Ishikawa (cell line): ENCODE measurements around the gene BARHL1.

Experiments
- CREB1 ChIP-seq: IDR thresholded peaks from 2 replicates; pipeline ENCODE4 v1.6.1; 2012; ENCODE audit warnings: low read depth
- FOXM1 ChIP-seq: IDR thresholded peaks from 2 replicates; pipeline ENCODE4 v1.6.1; 2012; ENCODE audit warnings: low read depth, borderline replicate concordance
- RAD21 ChIP-seq: IDR thresholded peaks from 2 replicates; pipeline ENCODE4 v1.6.1; 2012; ENCODE audit warnings: low read depth
- TF ChIP-seq, protein P1 (sequence below): IDR thresholded peaks from 2 replicates; pipeline ENCODE4 v1.6.1; 2012; ENCODE audit warnings: low read depth, mild to moderate bottlenecking

DNA sequence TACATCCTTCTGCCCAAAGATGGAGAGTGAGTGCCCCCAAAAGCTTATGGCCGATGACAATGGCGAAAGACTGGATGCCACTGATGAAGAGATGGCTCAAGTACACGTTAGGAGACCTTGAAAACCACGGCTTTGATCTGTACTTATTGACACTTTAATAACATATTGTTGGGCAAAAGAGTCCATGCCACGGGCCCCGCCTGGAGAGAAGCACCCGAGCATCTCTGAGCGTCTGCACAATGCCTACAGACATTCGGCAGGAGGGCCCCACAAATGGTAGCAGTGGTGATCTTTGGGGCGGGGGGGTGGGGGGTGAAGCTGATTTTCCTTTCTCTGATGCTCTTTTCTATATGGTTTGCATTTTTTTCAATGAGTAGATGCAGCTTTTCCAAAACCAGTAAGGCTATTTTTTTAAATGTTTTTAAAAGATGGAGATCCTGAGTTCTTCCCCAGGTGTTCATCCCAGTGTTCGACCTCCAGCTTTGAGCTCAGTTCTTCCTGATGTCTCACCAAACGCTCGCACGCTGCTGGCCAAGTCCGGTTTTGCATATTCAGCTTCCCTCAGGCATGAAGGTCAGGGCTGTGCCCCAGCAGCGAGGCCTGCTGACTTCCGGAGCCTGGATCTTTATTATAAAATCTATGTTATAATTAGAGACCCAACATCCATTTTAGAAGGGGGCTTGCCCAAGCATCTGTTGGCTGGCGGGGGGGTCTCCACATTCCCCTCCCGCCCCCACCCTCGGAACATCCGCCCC lies 34.3 kb upstream of the BARHL1 start:
- TF ChIP-seq FOXM1 (no peak), CREB1 (no peak), RAD21 (no peak)
- TF ChIP-seq, protein P1, sequence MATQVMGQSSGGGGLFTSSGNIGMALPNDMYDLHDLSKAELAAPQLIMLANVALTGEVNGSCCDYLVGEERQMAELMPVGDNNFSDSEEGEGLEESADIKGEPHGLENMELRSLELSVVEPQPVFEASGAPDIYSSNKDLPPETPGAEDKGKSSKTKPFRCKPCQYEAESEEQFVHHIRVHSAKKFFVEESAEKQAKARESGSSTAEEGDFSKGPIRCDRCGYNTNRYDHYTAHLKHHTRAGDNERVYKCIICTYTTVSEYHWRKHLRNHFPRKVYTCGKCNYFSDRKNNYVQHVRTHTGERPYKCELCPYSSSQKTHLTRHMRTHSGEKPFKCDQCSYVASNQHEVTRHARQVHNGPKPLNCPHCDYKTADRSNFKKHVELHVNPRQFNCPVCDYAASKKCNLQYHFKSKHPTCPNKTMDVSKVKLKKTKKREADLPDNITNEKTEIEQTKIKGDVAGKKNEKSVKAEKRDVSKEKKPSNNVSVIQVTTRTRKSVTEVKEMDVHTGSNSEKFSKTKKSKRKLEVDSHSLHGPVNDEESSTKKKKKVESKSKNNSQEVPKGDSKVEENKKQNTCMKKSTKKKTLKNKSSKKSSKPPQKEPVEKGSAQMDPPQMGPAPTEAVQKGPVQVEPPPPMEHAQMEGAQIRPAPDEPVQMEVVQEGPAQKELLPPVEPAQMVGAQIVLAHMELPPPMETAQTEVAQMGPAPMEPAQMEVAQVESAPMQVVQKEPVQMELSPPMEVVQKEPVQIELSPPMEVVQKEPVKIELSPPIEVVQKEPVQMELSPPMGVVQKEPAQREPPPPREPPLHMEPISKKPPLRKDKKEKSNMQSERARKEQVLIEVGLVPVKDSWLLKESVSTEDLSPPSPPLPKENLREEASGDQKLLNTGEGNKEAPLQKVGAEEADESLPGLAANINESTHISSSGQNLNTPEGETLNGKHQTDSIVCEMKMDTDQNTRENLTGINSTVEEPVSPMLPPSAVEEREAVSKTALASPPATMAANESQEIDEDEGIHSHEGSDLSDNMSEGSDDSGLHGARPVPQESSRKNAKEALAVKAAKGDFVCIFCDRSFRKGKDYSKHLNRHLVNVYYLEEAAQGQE = no peak
